Ascending aorta (tissue), 2 donors: ENCODE results near the gene COMMD4. TPM values are rescaled to one million over a fixed set of nuclear protein-coding genes. Genes with fewer than 3 reads are reported as not detected.
A peak's percentile ranks its signal among the peaks of the same experiment; 100 is the strongest.
"Not testable (repeated sequence)": the region's sequence is repeated elsewhere in the genome, so short reads cannot be mapped to it uniquely, and the experiment has no call there.

ENCODE experiments used
- DNase-seq, 2 donors: peaks; one replicate each; pipeline ENCODE4 v3.0.0-alpha.2; 2019; ENCODE audit warnings: low spot score in 2 of 2
- H3K27ac ChIP-seq, 2 donors: fragments of 200-600 bp; sonication (generic); one replicate each; pipeline ENCODE4 v1.5.1; 2016 to 2017; ENCODE audit warnings: mild to moderate bottlenecking in 1 of 2
- H3K27me3 ChIP-seq: fragments of 200-600 bp; sonication (generic); one replicate; pipeline ENCODE4 v1.5.1; 2017
- H3K36me3 ChIP-seq, 2 donors: fragments of 200-600 bp; sonication (generic); one replicate each; pipeline ENCODE4 v1.5.1; 2016
- H3K4me1 ChIP-seq, 2 donors: fragments of 200-600 bp; sonication (generic); one replicate each; pipeline ENCODE4 v1.5.1; 2016 to 2017; ENCODE audit warnings: mild to moderate bottlenecking in 1 of 2
- H3K4me3 ChIP-seq, 2 donors: fragments of 200-600 bp; sonication (generic); one replicate each; pipeline ENCODE4 v1.5.1; 2016 to 2017; ENCODE audit warnings: mild to moderate bottlenecking in 1 of 2
- H3K9me3 ChIP-seq, 2 donors: fragments of 200-600 bp; sonication (generic); one replicate each; pipeline ENCODE4 v1.5.1; 2016
- CTCF ChIP-seq, 3 experiments: fragments of 200-600 bp in 2 of 3; fragments of 450-650 bp in 1 of 3; sonication (generic) in 2 of 3; IDR thresholded peaks; one replicate each; pipeline ENCODE4 v1.5.1; 2016 to 2019; ENCODE audit warnings: antibody characterized with exemption in 3 of 3, mild to moderate bottlenecking in 1 of 3, moderate library complexity in 1 of 3
- intact Hi-C: fragments of 100-400 bp; cut with DNase I; formaldehyde crosslinking; loops from one replicate; pipeline ENCODE4 v1.15.1; 2023
- total RNA-seq: library from RNA; depleted of rRNA; stranded (reverse); fragments of >200 nt; gene quantifications from one replicate; pipeline ENCODE4 v1.1.0, GENCODE V29; 2016

Gene COMMD4
- total RNA-seq, 1 donor from 2014 or later: 54.8 TPM

GRCh38 chr15:75348034-75348561 is 12.2 kb downstream of the COMMD4 start:
- no peaks in the 10 kb centered on the region for H3K36me3 ChIP-seq
- peak overlapping the region; percentile 42 to 62 for H3K27ac ChIP-seq
- H3K27me3 ChIP-seq: no peaks in the 10 kb centered on the region
- no peak for TF ChIP-seq CTCF (IDR thresholded peaks at IDR 0.05)
- DNase-seq: no peak
- peak overlapping the region; percentile 90 to 94 for H3K4me3 ChIP-seq
- no peaks in the 10 kb centered on the region for H3K9me3 ChIP-seq
- peaks cover 6 to 11% of the 10 kb centered on the region in 2 donors for H3K4me1 ChIP-seq
- intact Hi-C loops: loop anchor here (1.0 kb wide), 1 partner anchor 20 kb away; the partner anchor contains the start of gene MAN2C1

- Histone ChIP-seq H3K4me3 (peak overlapping the region; percentile 90 to 94), H3K27ac (no peak overlapping the region), H3K9me3 (no peaks in the 10 kb centered on the region), H3K4me1 (peaks cover 6 to 11% of the 10 kb centered on the region in 2 donors), H3K36me3 (no peaks in the 10 kb centered on the region), H3K27me3 (no peaks in the 10 kb centered on the region)
- no peak for DNase-seq
- no peak for TF ChIP-seq CTCF (IDR thresholded peaks at IDR 0.05)
- intact Hi-C loops: loop anchor here (1.0 kb wide), 1 partner anchor 20 kb away; the partner anchor contains the start of gene MAN2C1
Measured at GRCh38 chr15:75348562-75349350, 12.9 kb downstream of the COMMD4 start.

GRCh38 chr15:75349351-75349669 is 13.4 kb downstream of the COMMD4 start:
- H3K4me1 ChIP-seq: peaks cover 6 to 11% of the 10 kb centered on the region in 2 donors
- peak overlapping the region in 1 of 2 donors; percentile 90 for H3K4me3 ChIP-seq
- H3K27ac ChIP-seq, H3K36me3 ChIP-seq, DNase-seq, H3K9me3 ChIP-seq, H3K27me3 ChIP-seq, intact Hi-C loops: not testable (repeated sequence)

GRCh38 chr15:75349851-75350588 is 14.2 kb downstream of the COMMD4 start:
- Histone ChIP-seq H3K4me1 (peaks cover 6 to 11% of the 10 kb centered on the region in 2 donors), H3K27me3 (no peaks in the 10 kb centered on the region), H3K36me3 (peaks cover under 1 to 7% of the 10 kb centered on the region in 2 donors), H3K27ac (no peak overlapping the region), H3K4me3 (no peak overlapping the region), H3K9me3 (no peaks in the 10 kb centered on the region)
- intact Hi-C loops: no loop called here
- DNase-seq: peak in 1 of 2 donors; percentile 33
- no peak for TF ChIP-seq CTCF (IDR thresholded peaks at IDR 0.05)

- Histone ChIP-seq H3K9me3 (no peaks in the 10 kb centered on the region), H3K27me3 (no peaks in the 10 kb centered on the region), H3K4me3 (no peak overlapping the region), H3K4me1 (peaks cover 6 to 11% of the 10 kb centered on the region in 2 donors), H3K27ac (peak overlapping the region in 1 of 2 donors; percentile 16), H3K36me3 (peaks cover 6 to 15% of the 10 kb centered on the region in 2 donors)
- no peak for DNase-seq
- TF ChIP-seq CTCF (IDR thresholded peaks at IDR 0.05): no peak
- intact Hi-C loops: no loop called here
Measured at GRCh38 chr15:75350601-75351361, 14.9 kb downstream of the COMMD4 start.
